HepG2 (cell line): ENCODE measurements around the gene AKR1A1. TPM values are rescaled to one million over a fixed set of nuclear protein-coding genes. Genes with fewer than 3 reads are reported as not detected.

Experiments used
- CC2D1A ChIP-seq: sonication (generic); formaldehyde crosslinking; IDR thresholded peaks from 2 replicates; pipeline ENCODE4 v1.8.1; 2023; ENCODE audit warnings: mild to moderate bottlenecking, missing genetic modification reagents
- CENPBD1 ChIP-seq: sonication (generic); formaldehyde crosslinking; IDR thresholded peaks from 2 replicates; pipeline ENCODE4 v1.8.0; 2022; ENCODE audit warnings: missing genetic modification reagents, low read depth, mild to moderate bottlenecking, borderline replicate concordance
- DR1 ChIP-seq: sonication (generic); formaldehyde crosslinking; IDR thresholded peaks from 2 replicates; pipeline ENCODE4 v1.8.0; 2021; ENCODE audit warnings: mild to moderate bottlenecking, missing genetic modification reagents, inconsistent platforms
- IRF2 ChIP-seq: IDR thresholded peaks from 2 replicates; pipeline ENCODE4 v1.6.1; 2018; ENCODE audit warnings: missing genetic modification reagents, missing compliant biosample characterization
- KLF15 ChIP-seq: sonication (generic); formaldehyde crosslinking; IDR thresholded peaks from 2 replicates; pipeline ENCODE4 v1.8.1; 2023; ENCODE audit warnings: borderline replicate concordance, mild to moderate bottlenecking, inconsistent platforms, missing genetic modification reagents, mixed read lengths
- SAP130 ChIP-seq: IDR thresholded peaks from 2 replicates; pipeline ENCODE4 v1.6.1; 2016; ENCODE audit warnings: low read depth
- TFAP4 ChIP-seq: sonication (generic); IDR thresholded peaks from 2 replicates; pipeline ENCODE4 v1.6.1; 2016; ENCODE audit warnings: low read depth, borderline replicate concordance
- ZNF3 ChIP-seq: IDR thresholded peaks from 2 replicates; pipeline ENCODE4 v1.7.0; 2017; ENCODE audit warnings: inconsistent platforms
- ZNF446 ChIP-seq: sonication (generic); formaldehyde crosslinking; IDR thresholded peaks from 2 replicates; pipeline ENCODE4 v1.5.0; 2020; ENCODE audit warnings: mild to moderate bottlenecking, missing genetic modification reagents
- ZNF792 ChIP-seq: IDR thresholded peaks from 2 replicates; pipeline ENCODE4 v1.6.1; 2016
- ZSCAN29 ChIP-seq: sonication (generic); formaldehyde crosslinking; conservative IDR thresholded peaks from 2 replicates; pipeline ENCODE4 v1.4.0; 2020; ENCODE audit warnings: mild to moderate bottlenecking, missing genetic modification reagents
- ZSCAN5A ChIP-seq: sonication (generic); formaldehyde crosslinking; IDR thresholded peaks from 2 replicates; pipeline ENCODE4 v1.8.0; 2022; ENCODE audit warnings: mild to moderate bottlenecking, missing genetic modification reagents, borderline replicate concordance
- polyA plus RNA-seq, 8 experiments: library from polyadenylated mRNA; depleted of rRNA in 3 of 8; stranded (reverse) in 7 of 8; unstranded in 1 of 8; fragments of >200 nt; fragmentation: Illumina TruSeq in 4 of 8; extraction: Trizol in 4 of 8; gene quantifications; 2 replicates each; pipeline versions ENCODE4 v1.2.1 to v1.2.3, GENCODE V29; 2011 to 2016; ENCODE audit warnings: low read depth in 4 of 8, missing spikeins in 1 of 8, mixed read lengths in 1 of 8; ENCODE audit not compliant: insufficient read depth in 1 of 8
- total RNA-seq, 5 experiments: library from RNA; depleted of rRNA; stranded (reverse); fragments of >200 nt; fragmentation: Illumina TruSeq; extraction: Trizol; gene quantifications; 2 replicates each; pipeline ENCODE4 v1.2.3, GENCODE V29; 2016; ENCODE audit warnings: low read depth in 1 of 5
- TF ChIP-seq, protein P1 (sequence below): sonication (generic); formaldehyde crosslinking; IDR thresholded peaks from 2 replicates; pipeline ENCODE4 v1.4.0; 2020; ENCODE audit warnings: low read depth, missing genetic modification reagents
- TF ChIP-seq, protein P2 (sequence below): sonication (generic); formaldehyde crosslinking; conservative IDR thresholded peaks from 2 replicates; pipeline ENCODE4 v1.8.0; 2022; ENCODE audit warnings: low read depth, missing genetic modification reagents
- TF ChIP-seq, protein P3 (sequence below): sonication (generic); formaldehyde crosslinking; IDR thresholded peaks from 2 replicates; pipeline ENCODE4 v1.8.1; 2023; ENCODE audit warnings: mild to moderate bottlenecking, missing genetic modification reagents
- TF ChIP-seq, protein P4 (sequence below): sonication (generic); formaldehyde crosslinking; IDR thresholded peaks from 2 replicates; pipeline ENCODE4 v1.8.0; 2022; ENCODE audit warnings: missing genetic modification reagents, mild to moderate bottlenecking, borderline replicate concordance

AKR1A1 gene
- total and polyA plus RNA-seq, 2 of the 13 experiments (the other 11 are each of a cell fraction or from before 2014, with no cell fraction given) = 181 to 217 TPM

- TF ChIP-seq, protein P1, sequence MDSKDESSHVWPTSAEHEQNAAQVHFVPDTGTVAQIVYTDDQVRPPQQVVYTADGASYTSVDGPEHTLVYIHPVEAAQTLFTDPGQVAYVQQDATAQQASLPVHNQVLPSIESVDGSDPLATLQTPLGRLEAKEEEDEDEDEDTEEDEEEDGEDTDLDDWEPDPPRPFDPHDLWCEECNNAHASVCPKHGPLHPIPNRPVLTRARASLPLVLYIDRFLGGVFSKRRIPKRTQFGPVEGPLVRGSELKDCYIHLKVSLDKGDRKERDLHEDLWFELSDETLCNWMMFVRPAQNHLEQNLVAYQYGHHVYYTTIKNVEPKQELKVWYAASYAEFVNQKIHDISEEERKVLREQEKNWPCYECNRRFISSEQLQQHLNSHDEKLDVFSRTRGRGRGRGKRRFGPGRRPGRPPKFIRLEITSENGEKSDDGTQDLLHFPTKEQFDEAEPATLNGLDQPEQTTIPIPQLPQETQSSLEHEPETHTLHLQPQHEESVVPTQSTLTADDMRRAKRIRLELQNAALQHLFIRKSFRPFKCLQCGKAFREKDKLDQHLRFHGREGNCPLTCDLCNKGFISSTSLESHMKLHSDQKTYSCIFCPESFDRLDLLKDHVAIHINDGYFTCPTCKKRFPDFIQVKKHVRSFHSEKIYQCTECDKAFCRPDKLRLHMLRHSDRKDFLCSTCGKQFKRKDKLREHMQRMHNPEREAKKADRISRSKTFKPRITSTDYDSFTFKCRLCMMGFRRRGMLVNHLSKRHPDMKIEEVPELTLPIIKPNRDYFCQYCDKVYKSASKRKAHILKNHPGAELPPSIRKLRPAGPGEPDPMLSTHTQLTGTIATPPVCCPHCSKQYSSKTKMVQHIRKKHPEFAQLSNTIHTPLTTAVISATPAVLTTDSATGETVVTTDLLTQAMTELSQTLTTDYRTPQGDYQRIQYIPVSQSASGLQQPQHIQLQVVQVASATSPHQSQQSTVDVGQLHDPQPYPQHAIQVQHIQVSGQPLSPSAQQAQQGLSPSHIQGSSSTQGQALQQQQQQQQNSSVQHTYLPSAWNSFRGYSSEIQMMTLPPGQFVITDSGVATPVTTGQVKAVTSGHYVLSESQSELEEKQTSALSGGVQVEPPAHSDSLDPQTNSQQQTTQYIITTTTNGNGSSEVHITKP = no peak
- TF ChIP-seq CC2D1A = no peak
- no peak for TF ChIP-seq IRF2 (CRISPR knock-in tag)
- no peak; the same call in 1 of the 2 replicates for TF ChIP-seq ZNF792 (CRISPR knock-in tag)
- no peak for TF ChIP-seq CENPBD1
- TF ChIP-seq, protein P2, sequence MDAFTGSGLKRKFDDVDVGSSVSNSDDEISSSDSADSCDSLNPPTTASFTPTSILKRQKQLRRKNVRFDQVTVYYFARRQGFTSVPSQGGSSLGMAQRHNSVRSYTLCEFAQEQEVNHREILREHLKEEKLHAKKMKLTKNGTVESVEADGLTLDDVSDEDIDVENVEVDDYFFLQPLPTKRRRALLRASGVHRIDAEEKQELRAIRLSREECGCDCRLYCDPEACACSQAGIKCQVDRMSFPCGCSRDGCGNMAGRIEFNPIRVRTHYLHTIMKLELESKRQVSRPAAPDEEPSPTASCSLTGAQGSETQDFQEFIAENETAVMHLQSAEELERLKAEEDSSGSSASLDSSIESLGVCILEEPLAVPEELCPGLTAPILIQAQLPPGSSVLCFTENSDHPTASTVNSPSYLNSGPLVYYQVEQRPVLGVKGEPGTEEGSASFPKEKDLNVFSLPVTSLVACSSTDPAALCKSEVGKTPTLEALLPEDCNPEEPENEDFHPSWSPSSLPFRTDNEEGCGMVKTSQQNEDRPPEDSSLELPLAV (CRISPR knock-in tag) = no peak; the same call in 1 of the 2 replicates
- TF ChIP-seq ZSCAN29 = no peak
- TF ChIP-seq ZNF3 (CRISPR knock-in tag) = no peak
- TF ChIP-seq ZSCAN5A (CRISPR knock-in tag) = no peak
- TF ChIP-seq ZNF446 = peak; percentile 37; the same call in 1 of the 2 replicates
- no peak for TF ChIP-seq DR1 (CRISPR knock-in tag)
- no peak for TF ChIP-seq KLF15 (CRISPR knock-in tag)
- TF ChIP-seq TFAP4 = no peak
- TF ChIP-seq, protein P3, sequence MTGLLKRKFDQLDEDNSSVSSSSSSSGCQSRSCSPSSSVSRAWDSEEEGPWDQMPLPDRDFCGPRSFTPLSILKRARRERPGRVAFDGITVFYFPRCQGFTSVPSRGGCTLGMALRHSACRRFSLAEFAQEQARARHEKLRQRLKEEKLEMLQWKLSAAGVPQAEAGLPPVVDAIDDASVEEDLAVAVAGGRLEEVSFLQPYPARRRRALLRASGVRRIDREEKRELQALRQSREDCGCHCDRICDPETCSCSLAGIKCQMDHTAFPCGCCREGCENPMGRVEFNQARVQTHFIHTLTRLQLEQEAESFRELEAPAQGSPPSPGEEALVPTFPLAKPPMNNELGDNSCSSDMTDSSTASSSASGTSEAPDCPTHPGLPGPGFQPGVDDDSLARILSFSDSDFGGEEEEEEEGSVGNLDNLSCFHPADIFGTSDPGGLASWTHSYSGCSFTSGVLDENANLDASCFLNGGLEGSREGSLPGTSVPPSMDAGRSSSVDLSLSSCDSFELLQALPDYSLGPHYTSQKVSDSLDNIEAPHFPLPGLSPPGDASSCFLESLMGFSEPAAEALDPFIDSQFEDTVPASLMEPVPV (CRISPR knock-in tag) = no peak
- TF ChIP-seq SAP130 (CRISPR knock-in tag) = peak; percentile 89
- TF ChIP-seq, protein P4, sequence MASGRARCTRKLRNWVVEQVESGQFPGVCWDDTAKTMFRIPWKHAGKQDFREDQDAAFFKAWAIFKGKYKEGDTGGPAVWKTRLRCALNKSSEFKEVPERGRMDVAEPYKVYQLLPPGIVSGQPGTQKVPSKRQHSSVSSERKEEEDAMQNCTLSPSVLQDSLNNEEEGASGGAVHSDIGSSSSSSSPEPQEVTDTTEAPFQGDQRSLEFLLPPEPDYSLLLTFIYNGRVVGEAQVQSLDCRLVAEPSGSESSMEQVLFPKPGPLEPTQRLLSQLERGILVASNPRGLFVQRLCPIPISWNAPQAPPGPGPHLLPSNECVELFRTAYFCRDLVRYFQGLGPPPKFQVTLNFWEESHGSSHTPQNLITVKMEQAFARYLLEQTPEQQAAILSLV (CRISPR knock-in tag) = no peak
These were observed 33.9 kb downstream of the AKR1A1 start (continued) for GRCh38 chr1:45584351-45585109.
